ENCODE results near the gene GLT8D2.
"Not testable (repeated sequence)": the region's sequence is repeated elsewhere in the genome, so short reads cannot be mapped to it uniquely, and the experiment has no call there.

Gene GLT8D2

DNA sequence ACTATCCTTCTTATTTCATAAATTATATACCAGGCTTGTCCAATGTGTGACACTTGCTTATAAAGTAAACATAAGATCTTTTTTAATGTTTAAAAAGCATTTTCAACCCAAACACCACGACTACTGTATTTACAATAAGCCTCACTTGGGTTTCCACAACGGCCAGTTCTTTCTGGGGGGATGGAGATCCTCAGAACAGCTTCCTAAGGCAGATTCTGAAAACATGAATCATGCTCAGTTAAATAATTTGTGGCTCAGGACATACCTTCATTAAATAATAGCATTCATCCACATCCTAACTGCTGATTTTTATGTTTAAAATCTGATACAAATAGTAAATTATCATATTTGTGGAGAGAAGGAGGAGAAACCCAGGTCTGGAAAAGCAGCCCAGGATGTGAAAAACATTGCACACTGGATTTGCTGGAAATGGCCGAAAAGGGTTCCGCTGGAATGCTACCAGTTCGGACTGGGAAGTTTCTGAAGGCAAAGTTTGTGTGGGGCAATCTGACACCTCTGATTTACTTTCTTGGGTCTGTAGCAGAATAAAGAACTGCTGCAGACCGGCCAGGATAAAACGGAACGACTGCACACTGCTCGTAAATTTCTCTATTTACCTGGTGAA, 597 bp downstream of the GLT8D2 start:
- no peak for DNase-seq

DNA sequence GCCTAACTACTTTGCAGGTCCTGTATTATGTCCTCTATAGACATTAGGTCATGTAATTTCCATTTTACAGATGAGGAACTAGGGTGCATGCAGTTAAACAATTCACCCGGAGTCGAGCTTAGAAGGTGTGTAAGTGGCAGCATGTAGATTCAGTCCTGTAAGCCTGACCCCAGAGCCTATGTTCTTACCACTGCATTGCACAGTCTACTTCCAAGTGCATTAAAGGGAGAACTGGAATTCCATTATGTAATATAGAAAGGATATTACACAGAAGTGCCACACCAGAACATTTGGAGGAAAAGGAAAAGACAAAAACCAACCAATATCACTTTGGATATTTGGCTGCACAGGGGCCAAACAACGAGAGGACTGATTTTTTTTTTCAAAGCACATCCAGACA, 1.2 kb downstream of the GLT8D2 start:
- DNase-seq, result no peak

DNA sequence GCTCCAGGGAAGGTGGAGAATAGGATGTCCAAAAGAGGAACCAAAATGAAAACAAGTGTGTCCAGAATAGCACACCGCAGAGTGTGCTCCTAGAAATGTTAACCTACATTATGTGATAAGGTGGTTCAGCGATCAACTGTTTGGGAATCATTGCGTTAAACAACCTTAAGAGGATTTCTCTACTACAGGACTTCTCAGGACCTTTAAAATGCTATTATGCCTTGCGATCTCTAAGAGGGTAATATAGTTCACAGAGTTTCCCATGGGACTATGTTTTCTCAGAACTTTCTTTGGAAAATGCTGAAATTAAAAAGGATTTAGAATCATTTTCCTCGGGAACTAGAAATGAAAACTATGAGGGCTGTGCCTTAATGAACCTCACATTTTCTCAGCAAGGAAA, 1.8 kb downstream of the GLT8D2 start:
- DNase-seq, result no peak

DNA sequence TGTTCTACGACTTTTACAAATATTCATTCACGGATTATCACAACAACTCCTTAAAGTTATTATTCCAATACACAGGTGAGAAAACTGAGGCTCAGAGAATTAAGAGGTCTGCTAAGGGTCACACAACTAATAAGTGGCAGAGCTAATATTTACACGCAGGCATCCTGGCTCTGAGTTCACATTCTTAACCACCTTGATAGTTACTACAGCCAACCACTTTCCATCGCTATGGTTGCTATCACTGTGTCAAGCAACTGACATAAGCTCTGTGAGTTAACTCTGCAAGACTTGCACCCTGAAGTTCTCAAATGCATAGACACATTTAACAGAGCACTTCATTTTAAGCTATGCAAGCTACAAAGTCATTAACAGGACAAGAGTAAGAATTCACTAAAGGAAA, 3.7 kb downstream of the GLT8D2 start:
- DNase-seq, result no peak

DNA sequence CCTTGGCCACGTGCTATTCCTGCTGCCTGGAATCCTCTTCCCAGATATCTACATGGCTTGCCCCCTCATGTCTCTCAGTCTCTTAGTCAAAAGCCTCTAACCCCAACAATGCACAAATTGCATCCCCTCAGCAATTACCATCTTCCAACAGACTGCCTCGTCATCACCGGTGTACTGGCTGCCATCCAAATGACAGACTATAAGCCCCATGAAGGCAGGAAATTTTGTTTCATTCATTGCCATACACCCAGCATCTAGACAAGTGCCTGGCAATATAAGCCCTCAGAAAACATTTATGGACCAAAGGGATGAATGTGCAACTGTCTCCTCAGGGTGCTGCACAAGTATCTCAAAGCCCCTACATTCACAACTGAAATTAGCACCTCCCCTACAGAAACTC, 5.8 kb downstream of the GLT8D2 start:
- no peak for DNase-seq

DNA sequence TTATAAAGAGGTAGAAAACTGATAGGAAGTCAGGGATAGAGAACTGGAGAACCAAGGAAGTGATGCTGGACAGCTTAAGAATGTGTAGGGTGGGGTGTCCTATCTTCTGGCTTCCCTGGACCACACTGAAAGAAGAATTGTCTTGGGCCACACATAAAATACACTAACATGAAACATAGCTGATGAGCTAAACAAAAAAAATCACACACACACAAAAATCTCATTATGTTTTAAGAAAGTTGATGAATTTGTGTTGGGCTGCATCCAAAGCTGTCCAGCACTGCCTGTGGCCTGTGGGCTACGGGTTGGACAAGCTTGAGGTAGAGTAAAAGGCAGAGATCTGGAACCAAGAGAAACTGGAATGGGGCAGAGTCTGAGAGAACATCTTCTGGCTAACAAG, 7.4 kb downstream of the GLT8D2 start:
- no peak for DNase-seq

DNA sequence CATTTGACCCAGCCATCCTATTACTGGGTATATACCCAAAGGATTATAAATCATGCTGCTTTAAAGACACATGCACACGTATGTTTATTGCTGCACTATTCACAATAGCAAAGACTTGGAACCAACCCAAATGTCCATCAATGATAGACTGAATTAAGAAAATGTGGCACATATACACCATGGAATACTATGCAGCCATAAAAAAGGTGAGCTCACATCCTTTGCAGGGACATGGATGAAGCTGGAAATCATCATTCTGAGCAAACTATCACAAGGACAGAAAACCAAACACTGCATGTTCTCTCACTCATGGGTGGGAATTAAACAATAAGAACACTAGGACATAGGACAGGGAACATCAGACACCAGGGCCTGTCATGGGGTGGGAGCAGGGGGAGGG, 10.2 kb downstream of the GLT8D2 start:
- DNase-seq, result not testable (repeated sequence)

DNA sequence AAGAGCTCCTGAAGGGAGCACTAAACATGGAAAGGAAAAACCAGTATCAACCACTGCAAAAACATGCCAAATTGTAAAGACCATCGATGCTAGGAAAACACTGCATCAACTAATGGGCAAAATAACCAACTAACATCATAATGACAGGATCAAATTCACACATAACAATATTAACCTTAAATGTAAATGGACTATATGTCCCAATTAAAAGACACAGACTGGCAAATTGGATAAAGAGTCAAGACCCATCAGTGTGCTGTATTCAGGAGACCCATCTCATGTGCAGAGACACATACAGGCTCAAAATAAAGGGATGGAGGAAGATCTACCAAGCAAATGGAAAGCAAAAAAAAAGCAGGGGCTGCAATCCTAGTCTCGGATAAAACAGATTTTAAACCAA, 13.8 kb downstream of the GLT8D2 start:
- DNase-seq, result not testable (repeated sequence)

DNA sequence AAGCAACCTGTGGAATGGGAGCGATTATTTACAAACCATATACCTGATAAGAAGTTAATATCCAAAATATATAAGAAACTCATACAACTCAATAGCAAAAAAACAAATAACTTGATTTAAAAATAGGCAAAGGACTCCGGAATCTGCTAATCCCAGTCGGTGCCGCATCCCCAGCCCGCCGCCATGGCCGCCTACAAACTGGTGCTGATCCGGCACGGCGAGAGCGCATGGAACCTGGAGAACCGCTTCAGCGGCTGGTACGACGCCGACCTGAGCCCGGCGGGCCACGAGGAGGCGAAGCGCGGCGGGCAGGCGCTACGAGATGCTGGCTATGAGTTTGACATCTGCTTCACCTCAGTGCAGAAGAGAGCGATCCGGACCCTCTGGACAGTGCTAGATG, 19.4 kb downstream of the GLT8D2 start:
- DNase-seq, result not testable (repeated sequence)

DNA sequence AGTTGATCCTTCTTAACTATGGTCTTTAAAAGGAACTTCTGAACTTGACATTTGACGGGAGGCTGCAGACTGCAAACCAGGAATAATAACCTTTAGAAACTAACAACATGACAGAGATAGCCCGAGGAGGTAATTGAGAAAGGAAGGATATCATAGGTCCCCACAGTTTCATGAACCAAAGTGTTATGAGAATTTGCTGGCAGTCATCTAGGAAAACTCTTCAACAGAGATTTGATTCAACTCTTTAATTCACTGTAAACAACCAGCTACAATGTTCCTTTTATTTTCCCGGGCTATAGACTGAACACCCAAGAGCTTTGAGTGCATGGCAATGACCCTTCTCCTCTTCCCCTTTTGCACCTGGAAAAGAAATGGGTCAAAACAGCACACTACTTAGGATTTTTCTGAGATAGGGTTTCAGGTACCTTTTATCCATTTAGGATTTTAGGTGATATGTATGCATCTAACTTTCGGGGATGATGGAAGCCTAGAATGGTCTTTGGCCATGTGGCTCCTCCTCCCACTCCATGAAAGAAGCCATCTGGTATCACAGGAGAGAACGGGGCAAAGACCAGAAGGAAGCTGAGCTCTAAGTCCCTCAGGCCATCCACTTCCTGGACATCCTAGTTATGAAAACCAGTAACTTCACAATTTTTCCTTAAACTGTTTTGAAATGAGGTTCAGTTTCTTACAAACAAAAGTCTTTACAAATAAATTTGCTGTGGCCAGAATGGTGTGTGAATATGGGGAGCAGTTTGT, 23.0 kb downstream of the GLT8D2 start:
- DNase-seq, result no peak

DNA sequence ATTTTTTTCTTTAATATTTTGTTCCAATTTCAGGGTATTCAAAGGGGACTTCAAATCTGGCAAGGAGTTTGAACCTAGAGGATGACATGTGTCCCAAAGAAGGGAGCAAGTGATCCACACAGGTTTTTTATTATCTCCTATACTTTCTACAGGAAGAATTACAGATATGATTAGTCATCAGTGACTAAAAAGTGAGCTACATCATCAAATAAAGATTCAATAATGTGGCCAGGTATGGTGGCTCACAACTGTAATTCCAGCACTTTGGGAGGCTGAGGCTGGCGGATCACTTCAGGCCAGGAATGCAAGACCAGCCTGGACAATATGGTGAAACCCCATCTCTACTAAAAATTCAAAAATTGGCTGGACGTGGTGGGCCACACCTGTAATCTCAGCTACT, 24.2 kb downstream of the GLT8D2 start:
- no peak for DNase-seq

DNA sequence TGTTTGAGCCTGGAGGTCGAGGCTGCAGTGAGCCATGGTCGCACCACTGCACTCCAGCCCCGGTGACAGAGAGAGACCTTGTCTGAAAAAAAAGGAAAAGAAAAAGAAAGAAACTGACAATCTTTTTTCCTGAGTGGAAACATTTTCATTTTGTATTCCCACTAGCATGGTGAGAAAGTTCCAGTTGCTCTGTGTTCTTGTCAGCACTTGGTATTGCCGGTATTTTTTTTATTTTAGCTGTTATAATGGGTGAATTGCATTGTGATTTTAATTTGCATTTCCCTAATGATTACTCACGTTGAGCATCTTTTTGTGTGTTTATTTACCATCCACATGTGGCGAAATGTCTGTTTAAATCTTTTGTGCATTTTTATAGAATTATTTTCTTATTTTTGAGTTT, 25.6 kb downstream of the GLT8D2 start:
- no peak for DNase-seq

DNA sequence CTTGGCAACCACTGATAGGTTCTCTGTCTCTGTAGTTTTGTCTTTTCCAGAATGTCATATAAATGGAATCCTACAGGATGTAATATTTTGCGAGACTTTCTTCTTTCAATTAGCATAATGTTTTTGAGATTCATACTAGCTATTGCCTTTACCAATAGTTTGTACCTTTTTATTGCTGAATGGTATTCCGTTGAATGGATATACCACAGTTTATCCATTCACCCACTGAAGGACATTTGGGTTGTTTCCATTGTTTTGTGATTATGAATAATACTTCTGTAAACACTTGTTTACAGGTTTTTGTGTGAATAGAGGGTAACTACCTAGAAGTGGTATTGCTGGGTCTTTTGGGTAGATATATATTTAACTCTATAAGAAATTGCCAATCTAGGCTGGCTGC, 26.3 kb downstream of the GLT8D2 start:
- no peak for DNase-seq

DNA sequence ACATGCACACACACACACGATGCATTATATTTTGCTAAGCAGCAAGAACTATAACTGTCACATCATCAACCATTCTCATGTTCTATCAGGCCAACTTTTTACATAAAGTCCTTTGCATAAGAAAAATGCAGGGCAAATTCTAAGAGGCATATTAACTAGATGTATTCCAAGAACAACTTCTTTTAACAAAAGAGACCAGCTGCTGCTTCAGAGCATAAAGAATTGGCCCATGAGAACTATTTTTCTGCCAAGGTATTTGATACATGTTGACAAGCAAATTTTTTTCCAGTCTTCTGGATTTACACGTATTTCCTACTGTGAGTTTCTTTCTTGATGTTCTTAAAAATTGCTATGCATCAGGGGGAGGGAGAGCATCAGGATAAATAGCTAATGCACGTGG, 27.2 kb downstream of the GLT8D2 start:
- no peak for DNase-seq

DNA sequence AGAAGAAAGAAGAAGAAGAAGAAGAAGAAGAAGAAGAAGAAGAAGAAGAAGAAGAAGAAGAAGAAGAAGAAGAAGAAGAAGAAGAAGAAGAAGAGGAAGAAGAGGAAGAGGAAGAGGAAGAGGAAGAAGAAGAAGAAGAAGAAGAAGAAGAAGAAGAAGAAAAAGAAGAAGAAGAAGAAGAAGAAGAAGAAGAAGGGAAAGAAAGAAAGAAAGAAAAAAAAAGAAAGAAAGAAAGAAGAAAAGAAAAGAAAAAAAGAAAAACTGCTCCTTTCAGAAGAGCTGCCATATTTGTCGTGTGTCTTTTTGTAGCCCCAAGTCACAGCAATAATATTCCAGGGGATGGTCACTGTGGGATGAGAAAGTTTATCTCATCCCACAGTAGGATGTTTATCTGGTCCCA, 28.1 kb downstream of the GLT8D2 start:
- DNase-seq, result not testable (repeated sequence)

DNA sequence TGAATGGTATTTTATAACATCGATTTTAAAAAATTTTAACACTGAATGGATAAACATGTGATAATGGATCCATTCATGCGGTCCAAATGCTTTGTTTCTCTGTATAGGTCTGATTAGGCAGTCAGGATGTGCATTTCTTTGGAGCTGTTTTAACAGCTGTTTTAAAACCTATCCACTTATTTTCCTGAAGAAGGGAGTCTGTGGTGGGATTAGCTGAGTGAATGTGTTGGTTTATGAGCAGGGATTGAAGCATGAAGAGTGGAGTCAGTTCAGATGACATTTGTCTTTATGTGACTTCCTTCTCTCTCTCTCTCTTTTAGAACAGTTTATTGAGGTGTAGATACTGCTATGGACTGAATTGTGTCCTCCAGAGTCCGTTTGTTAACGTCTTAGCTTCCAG, 37.7 kb downstream of the GLT8D2 start:
- DNase-seq, result no peak

DNA sequence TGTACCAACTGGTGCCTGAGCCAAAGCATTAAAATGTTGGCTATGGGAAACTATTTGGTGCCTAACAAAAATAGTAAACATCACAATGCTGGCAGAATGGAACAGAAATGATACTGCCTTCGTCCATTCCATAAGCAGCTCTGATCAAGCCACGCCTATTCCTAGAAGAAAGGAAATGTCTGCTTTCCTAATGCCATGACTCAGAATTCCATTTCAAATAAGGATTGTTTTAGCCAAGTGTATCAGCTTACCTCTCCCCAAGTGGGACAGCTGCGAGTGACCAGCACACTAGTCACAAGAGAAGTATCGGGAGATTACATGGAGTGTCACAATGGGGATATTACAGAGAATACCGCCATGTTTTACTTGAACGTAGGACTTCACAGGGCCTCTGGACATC, 38.7 kb downstream of the GLT8D2 start:
- DNase-seq, result no peak

DNA sequence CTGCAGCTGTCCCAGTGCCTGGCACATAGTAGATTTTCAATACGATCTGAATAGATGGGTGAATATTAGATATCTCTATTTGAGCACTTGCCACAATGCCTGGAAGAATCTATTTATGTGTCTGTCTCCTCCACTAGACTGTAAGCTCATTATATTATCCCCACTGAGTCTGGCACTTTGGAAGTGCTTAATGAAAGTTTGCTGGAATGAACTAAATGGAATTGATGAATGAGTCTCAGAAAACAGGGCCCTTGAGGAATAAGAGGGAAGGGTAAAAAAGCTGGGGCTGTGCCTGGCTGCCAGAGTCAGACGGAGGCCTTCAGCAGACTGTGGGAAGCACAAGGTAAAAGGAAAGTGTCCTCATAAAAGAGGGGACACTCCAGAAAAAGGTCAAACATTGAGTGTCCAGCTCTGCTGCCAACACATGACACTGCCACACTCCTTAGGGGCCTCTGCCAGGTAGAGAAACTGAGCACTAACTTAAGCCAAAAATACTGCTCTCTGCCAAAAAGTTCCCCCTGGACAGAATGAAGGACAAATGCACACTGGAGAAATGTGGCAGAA, 39.3 kb downstream of the GLT8D2 start:
- DNase-seq, result no peak

DNA sequence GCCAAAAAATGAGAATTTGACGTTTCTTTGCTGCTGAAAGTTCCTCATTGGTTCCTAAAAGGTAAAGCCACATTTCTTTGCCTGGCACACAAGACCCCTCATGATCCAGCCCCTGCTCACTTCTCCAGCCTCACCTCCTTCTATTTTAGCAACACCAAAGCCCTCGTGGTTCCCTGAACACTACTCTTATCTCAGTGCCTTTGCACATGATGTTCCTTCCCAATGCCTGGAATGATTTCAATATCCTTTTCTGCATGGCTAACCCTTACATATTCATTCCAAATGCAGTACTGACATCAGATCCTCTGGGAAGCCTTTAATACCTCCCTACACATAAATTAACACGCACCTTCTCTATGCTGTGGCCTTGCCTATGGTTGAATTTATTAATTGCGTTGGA, 39.9 kb downstream of the GLT8D2 start:
- no peak for DNase-seq

DNA sequence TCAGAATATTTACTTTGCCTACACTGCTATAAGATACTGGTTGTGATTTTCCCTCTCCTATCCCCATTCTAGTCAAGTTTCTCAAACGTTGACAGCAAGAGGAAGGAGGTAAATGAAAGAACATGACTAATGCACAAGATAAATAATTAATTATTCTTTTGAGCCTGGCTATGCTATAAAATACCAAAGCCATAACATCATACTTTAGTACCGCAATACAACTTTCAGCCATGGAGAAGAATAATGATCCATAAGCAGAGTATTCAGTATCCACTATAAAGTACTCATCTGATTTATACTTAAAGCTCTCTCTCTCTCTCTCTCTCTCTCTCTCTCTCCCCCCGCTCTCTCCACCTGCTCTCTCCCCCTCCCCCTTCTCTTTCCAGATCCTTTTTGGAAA, 43.1 kb downstream of the GLT8D2 start:
- DNase-seq, result no peak

DNA sequence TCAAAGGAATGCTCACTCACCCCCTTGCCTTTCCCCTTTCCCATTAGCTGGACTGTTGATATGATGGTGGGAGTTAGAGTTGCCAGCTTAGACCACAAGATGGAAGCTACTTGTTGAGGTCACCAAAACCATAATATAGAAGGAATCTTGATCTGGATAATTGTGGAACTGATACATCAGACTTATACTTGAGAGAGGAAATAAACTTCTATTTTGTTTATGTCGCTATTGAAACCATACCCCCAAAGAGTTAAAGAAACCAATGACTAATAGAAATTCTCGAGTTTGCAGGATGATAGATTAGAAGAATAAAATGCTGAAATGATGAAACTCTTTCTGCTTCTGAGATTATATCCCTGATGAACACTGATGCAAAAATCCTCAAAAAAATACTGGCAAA, 46.4 kb downstream of the GLT8D2 start:
- DNase-seq, result no peak

DNA sequence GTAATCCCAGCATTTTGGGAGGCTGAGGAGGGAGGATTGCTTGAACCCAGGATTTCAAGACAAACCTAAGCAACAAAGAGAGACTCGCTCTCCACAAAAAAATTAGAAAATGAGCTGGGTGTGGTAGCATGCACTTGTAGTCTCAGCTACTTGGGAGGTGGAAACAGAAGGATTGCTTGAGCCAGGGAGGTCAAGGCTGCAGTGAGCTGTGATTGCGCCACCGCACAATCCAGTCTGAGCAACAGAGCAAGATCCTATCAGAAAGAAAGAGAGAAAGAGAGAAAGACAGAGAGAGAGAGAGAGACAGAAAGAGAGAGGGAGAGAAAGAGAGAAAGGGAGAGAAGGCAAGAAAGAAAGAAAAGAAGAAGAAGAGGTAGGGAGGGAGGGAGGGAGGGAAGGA, 47.3 kb downstream of the GLT8D2 start:
- no peak for DNase-seq

DNA sequence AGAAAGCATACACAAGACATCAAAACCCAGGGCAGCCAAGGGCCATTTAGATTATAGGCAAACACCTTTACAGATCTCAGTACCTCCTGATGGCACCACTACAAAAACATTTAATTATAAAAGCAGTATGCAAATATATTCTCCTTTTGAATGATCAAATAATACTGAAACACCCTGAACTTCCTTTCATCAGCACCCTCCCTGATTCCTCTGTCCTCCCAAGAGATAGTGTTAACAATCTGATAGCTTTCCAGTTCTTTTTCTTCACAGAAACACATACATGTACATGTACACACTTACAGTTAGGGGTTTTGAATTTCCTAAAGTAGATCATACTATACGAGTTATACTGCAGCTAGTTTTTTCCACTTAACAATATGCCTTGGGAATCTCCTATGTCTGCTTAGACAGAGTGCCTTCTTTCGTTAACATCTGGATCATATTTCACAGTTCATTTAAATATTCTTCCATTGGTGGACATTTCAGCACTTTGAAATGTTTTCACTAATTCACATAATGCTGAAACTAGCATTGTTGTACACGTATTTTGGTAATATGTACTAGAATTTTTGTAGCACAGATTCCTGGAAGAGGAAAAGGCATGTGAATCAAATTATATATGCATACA, 49.1 kb downstream of the GLT8D2 start:
- DNase-seq, result no peak

DNA sequence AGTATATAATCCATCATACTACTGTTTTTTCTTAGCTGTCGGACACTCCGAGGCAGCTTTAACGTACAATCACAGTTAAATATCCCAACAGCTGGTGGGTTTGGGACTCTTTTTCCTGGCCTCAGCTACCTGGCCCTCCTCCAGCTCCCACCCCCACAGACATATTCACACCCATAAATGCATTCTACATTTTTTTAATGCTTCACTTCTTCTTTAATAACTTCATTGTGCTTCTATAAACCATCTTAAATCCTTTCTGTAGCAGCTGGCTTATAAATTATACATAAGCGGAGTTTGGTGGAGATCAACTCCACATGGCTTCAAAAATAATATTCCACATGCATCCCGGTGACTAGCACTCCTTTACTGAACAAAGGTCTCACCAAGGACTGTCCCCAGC, 51.0 kb downstream of the GLT8D2 start:
- DNase-seq, result no peak
